ENCODE measurements around the gene KIAA1191.
"Not testable (repeated sequence)": the region's sequence is repeated elsewhere in the genome, so short reads cannot be mapped to it uniquely, and the experiment has no call there.

KIAA1191 gene

DNA sequence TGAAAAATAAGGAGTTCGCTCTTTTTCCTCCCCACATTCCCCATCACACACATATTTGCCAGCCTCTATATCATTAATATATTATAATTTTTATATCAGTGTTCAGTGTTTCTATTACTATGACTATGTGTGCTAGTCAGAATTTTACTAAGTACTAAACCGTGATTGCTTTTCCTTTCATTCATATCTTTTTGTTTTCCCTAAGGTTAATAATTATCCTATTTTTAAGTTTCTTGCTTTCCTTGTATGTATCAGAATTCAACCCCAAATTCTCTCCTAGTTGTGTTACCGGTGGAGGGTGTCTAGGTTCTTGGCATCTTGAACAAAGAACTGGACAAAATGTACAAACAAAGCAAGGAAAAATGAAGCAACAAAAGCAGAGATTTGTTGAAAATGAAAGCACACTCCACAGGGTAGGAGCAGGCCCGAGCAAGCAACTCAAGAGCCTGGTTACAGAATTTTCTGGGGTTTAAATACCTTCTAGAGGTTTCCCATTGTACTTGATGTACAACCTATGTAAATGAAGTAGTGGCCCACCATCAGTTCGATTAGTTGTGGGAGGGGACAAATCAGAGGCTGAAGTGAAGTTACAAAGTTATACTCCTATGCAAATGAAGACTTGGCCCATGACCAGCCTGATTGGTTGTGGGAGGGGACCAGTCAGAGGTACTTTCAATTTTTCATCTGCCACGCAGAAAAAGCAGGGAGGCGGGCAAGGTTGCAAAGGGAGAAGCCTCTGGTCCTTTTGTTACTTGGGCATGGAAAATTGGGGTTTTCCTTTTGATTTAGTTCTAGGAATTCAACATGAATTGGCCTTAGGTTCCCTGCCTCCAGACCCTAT, 43.8 kb downstream of the KIAA1191 start:
- H3K4me3 ChIP-seq (ENCODE audit: control insufficient read depth, low read depth, low read length), result no peak overlapping the region
- DNase-seq (ENCODE audit: low read depth), result no peak
- no peak for TF ChIP-seq CTCF (IDR thresholded peaks at IDR 0.05; ENCODE audit: control insufficient read depth, insufficient read depth, low read depth, low read length, missing control alignments)

GRCh38 chr5:176305356-176305755, 56.2 kb downstream of the KIAA1191 start:
- DNase-seq (ENCODE audit: low read depth); H3K4me3 ChIP-seq (ENCODE audit: control insufficient read depth, low read depth, low read length): not testable (repeated sequence)

Measured in AG09309 (cell line).